Liver (tissue), 9 donors: ENCODE data around the gene PTPRQ. TPM values are rescaled to one million over a fixed set of nuclear protein-coding genes. Genes with fewer than 3 reads are reported as not detected.

ENCODE experiments used
- DNase-seq: peaks from one replicate; pipeline ENCODE4 v3.0.0-alpha.2; 2017; ENCODE audit warnings: low spot score
- H3K27ac ChIP-seq, 2 donors: one replicate each; pipeline ENCODE4 v1.7.0; 2013; ENCODE audit warnings: inconsistent platforms in 2 of 2, low read length in 2 of 2, control low read depth in 1 of 2, low read depth in 1 of 2, mild to moderate bottlenecking in 1 of 2
- H3K27me3 ChIP-seq, 4 donors: one replicate each; pipeline versions ENCODE4 v1.6.1 to v1.7.0; 2013; ENCODE audit warnings: low read length in 3 of 4, inconsistent platforms in 1 of 4, mild to moderate bottlenecking in 1 of 4, moderate library complexity in 1 of 4; ENCODE audit not compliant: control insufficient read depth in 4 of 4, insufficient read depth in 4 of 4
- H3K36me3 ChIP-seq, 4 donors: one replicate each; pipeline versions ENCODE4 v1.6.1 to v1.7.0; 2013; ENCODE audit warnings: low read length in 3 of 4, mild to moderate bottlenecking in 3 of 4, low read depth in 1 of 4, moderate library complexity in 1 of 4; ENCODE audit not compliant: control insufficient read depth in 4 of 4, insufficient read depth in 3 of 4
- H3K4me1 ChIP-seq, 4 donors: one replicate each; pipeline versions ENCODE4 v1.6.1 to v1.7.0; 2013; ENCODE audit warnings: low read length in 3 of 4, mild to moderate bottlenecking in 3 of 4, moderate library complexity in 1 of 4; ENCODE audit not compliant: control insufficient read depth in 4 of 4, insufficient read depth in 4 of 4
- H3K4me3 ChIP-seq, 3 donors: one replicate each; pipeline versions ENCODE4 v1.6.1 to v1.7.0; 2013; ENCODE audit warnings: low read length in 3 of 3, control low read depth in 1 of 3, low read depth in 1 of 3, mild to moderate bottlenecking in 1 of 3
- H3K9ac ChIP-seq, 2 donors: one replicate each; pipeline ENCODE4 v1.7.0; 2013; ENCODE audit warnings: low read length in 2 of 2, mild to moderate bottlenecking in 2 of 2, moderate library complexity in 2 of 2, control low read depth in 1 of 2, low read depth in 1 of 2
- H3K9me3 ChIP-seq, 4 donors: one replicate each; pipeline versions ENCODE4 v1.6.1 to v1.7.0; 2013; ENCODE audit warnings: low read length in 3 of 4; ENCODE audit not compliant: control insufficient read depth in 4 of 4
- EGR1 ChIP-seq, 2 donors: IDR thresholded peaks; 2 replicates each; pipeline ENCODE4 v1.6.1; 2016 to 2018; ENCODE audit warnings: antibody characterized with exemption in 2 of 2, low read depth in 2 of 2
- FOXA1 ChIP-seq: IDR thresholded peaks from 2 replicates; pipeline ENCODE4 v1.6.1; 2016; ENCODE audit warnings: antibody characterized with exemption
- FOXA2 ChIP-seq: IDR thresholded peaks from 2 replicates; pipeline ENCODE4 v1.6.1; 2016; ENCODE audit warnings: antibody characterized with exemption
- GABPA ChIP-seq, 2 donors: IDR thresholded peaks in 1 of 2; conservative IDR thresholded peaks in 1 of 2; 2 replicates each; pipeline ENCODE4 v1.6.1; 2016; ENCODE audit warnings: antibody characterized with exemption in 2 of 2, mild to moderate bottlenecking in 1 of 2, moderate library complexity in 1 of 2
- HNF4A ChIP-seq, 2 donors: conservative IDR thresholded peaks; 2 replicates each; pipeline ENCODE4 v1.6.1; 2016; ENCODE audit warnings: antibody characterized with exemption in 2 of 2, mild to moderate bottlenecking in 2 of 2
- HNF4G ChIP-seq: IDR thresholded peaks from 2 replicates; pipeline ENCODE4 v1.6.1; 2016; ENCODE audit warnings: antibody characterized with exemption
- JUND ChIP-seq, 2 donors: IDR thresholded peaks; 2 replicates each; pipeline ENCODE4 v1.6.1; 2016; ENCODE audit warnings: antibody characterized with exemption in 2 of 2
- NR2F2 ChIP-seq: IDR thresholded peaks from 2 replicates; pipeline ENCODE4 v1.6.1; 2016; ENCODE audit warnings: antibody characterized with exemption
- RAD21 ChIP-seq, 2 donors: IDR thresholded peaks; 2 replicates each; pipeline ENCODE4 v1.6.1; 2016; ENCODE audit warnings: antibody characterized with exemption in 2 of 2, mild to moderate bottlenecking in 2 of 2
- RXRA ChIP-seq, 2 donors: IDR thresholded peaks; 2 replicates each; pipeline ENCODE4 v1.6.1; 2017 to 2018; ENCODE audit warnings: antibody characterized with exemption in 2 of 2, mild to moderate bottlenecking in 1 of 2
- SP1 ChIP-seq: IDR thresholded peaks from 2 replicates; pipeline ENCODE4 v1.6.1; 2018; ENCODE audit warnings: antibody characterized with exemption, mild to moderate bottlenecking
- TAF1 ChIP-seq: conservative IDR thresholded peaks from 2 replicates; pipeline ENCODE4 v1.6.1; 2016; ENCODE audit warnings: antibody characterized with exemption, mild to moderate bottlenecking
- YY1 ChIP-seq: IDR thresholded peaks from 2 replicates; pipeline ENCODE4 v1.6.1; 2016; ENCODE audit warnings: antibody characterized with exemption, mild to moderate bottlenecking
- WGBS: extraction: QIAGEN DNeasy Blood & Tissue Kit; methylation state at CpG from one replicate; pipeline ENCODE4 v1.1.7; 2013; 5-methylcytosine and 5-hydroxymethylcytosine counted together
- polyA plus RNA-seq, 2 donors: library from polyadenylated mRNA; stranded (reverse) in 1 of 2; unstranded in 1 of 2; fragments of 200-250 nt in 1 of 2; fragments of >200 nt in 1 of 2; fragmentation: Nextera tagmentation in 1 of 2; extraction: Ambion mirVana in 1 of 2; gene quantifications; one replicate each; pipeline versions ENCODE4 v1.2.1 to v1.2.3, GENCODE V29; 2013 to 2015
- total RNA-seq, 2 donors: library from RNA; depleted of rRNA; stranded (reverse); fragments of >200 nt; gene quantifications; one replicate each; pipeline ENCODE4 v1.2.3, GENCODE V29; 2014
- TF ChIP-seq, protein P1 (sequence below): IDR thresholded peaks from 2 replicates; pipeline ENCODE4 v1.6.1; 2016; ENCODE audit warnings: antibody characterized with exemption, mild to moderate bottlenecking
- TF ChIP-seq, protein P2 (sequence below): IDR thresholded peaks from 2 replicates; pipeline ENCODE4 v1.6.1; 2016; ENCODE audit warnings: antibody characterized with exemption
- TF ChIP-seq, protein P3 (sequence below): fragments of 150-350 bp; IDR thresholded peaks from 2 replicates; pipeline ENCODE4 v1.5.1; 2017; ENCODE audit warnings: improper control_type of control experiment, low read depth, low read length; ENCODE audit not compliant: missing input control
- TF ChIP-seq, protein P4 (sequence below): IDR thresholded peaks from 2 replicates; pipeline ENCODE4 v1.6.1; 2016; ENCODE audit warnings: antibody characterized with exemption
- TF ChIP-seq, protein P5 (sequence below): IDR thresholded peaks from 2 replicates; pipeline ENCODE4 v1.6.1; 2016; ENCODE audit warnings: antibody characterized with exemption
- donor health status: healthy.
- donor health status: healthy.
- donor health status: healthy.
- donor health status: healthy.
- donor health status: healthy.

Gene PTPRQ
- total and polyA plus RNA-seq, 4 donors, result 0.02 to 0.08 (median 0.04) TPM

DNA sequence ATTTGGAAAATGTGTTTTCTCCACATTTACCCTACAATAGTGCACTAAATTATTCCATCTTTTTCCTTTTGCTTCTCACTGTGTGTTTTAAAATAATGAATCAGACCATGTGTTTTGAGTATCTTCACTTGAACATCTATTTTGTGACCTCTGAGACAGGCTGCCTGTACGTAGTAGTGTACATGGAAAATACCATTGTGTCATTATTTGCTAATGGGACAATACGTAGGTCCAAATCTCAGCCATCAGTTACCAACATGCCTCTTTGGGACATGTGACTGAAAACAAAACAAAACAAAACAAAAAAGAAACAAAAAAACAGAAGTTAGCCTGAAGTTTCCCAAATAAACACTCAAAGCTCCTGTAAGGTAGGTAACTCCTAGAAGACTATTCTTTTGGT lies 256.3 kb downstream of the PTPRQ start (continued):
- peak in 1 of 2 donors; percentile 14 for TF ChIP-seq RAD21 (IDR thresholded peaks at IDR 0.05)
- TF ChIP-seq YY1, result no peak
- TF ChIP-seq NR2F2, result no peak
- TF ChIP-seq SP1, result peak; percentile 25
- TF ChIP-seq FOXA2, result no peak

DNA sequence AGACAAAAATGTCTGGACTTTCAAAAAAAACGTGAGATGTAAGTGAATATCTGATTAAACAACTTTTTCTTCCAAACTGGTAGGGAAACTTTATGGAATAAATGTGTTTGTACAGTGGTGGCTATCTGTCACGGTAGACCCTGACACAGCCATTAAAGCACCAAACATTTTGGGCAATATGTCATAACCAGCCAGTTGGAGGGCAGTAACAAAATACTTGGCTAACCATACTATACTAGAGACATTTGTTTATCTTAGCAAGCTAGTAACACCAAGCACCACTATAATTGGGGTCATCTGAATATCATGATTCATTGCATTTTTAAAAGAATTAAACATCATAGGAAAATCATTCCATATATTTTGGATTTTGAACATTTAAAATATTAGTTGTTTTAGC lies 257.4 kb downstream of the PTPRQ start:
- Histone ChIP-seq H3K27me3 (no peaks in the 10 kb centered on the region), H3K9ac (no peak overlapping the region), H3K4me1 (peaks cover 3 to 23% (median 10%) of the 10 kb centered on the region in 4 donors), H3K9me3 (no peaks in the 10 kb centered on the region), H3K27ac (no peak overlapping the region), H3K4me3 (no peak overlapping the region), H3K36me3 (no peaks in the 10 kb centered on the region)
- TF ChIP-seq HNF4G (no peak), EGR1 (IDR thresholded peaks at IDR 0.05; ENCODE audit: low read depth in 2 of 2) (no peak), RXRA (IDR thresholded peaks at IDR 0.05) (no peak), FOXA1 (no peak), YY1 (no peak), GABPA (IDR thresholded peaks at IDR 0.05 in 1 of 2, conservative IDR thresholded peaks at IDR 0.05 in 1 of 2) (no peak), JUND (IDR thresholded peaks at IDR 0.05) (no peak), TAF1 (no peak), FOXA2 (no peak), NR2F2 (no peak), HNF4A (conservative IDR thresholded peaks at IDR 0.05) (no peak), SP1 (no peak), RAD21 (IDR thresholded peaks at IDR 0.05) (no peak)
- TF ChIP-seq, protein P1, sequence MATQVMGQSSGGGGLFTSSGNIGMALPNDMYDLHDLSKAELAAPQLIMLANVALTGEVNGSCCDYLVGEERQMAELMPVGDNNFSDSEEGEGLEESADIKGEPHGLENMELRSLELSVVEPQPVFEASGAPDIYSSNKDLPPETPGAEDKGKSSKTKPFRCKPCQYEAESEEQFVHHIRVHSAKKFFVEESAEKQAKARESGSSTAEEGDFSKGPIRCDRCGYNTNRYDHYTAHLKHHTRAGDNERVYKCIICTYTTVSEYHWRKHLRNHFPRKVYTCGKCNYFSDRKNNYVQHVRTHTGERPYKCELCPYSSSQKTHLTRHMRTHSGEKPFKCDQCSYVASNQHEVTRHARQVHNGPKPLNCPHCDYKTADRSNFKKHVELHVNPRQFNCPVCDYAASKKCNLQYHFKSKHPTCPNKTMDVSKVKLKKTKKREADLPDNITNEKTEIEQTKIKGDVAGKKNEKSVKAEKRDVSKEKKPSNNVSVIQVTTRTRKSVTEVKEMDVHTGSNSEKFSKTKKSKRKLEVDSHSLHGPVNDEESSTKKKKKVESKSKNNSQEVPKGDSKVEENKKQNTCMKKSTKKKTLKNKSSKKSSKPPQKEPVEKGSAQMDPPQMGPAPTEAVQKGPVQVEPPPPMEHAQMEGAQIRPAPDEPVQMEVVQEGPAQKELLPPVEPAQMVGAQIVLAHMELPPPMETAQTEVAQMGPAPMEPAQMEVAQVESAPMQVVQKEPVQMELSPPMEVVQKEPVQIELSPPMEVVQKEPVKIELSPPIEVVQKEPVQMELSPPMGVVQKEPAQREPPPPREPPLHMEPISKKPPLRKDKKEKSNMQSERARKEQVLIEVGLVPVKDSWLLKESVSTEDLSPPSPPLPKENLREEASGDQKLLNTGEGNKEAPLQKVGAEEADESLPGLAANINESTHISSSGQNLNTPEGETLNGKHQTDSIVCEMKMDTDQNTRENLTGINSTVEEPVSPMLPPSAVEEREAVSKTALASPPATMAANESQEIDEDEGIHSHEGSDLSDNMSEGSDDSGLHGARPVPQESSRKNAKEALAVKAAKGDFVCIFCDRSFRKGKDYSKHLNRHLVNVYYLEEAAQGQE, result no peak
- TF ChIP-seq, protein P2, sequence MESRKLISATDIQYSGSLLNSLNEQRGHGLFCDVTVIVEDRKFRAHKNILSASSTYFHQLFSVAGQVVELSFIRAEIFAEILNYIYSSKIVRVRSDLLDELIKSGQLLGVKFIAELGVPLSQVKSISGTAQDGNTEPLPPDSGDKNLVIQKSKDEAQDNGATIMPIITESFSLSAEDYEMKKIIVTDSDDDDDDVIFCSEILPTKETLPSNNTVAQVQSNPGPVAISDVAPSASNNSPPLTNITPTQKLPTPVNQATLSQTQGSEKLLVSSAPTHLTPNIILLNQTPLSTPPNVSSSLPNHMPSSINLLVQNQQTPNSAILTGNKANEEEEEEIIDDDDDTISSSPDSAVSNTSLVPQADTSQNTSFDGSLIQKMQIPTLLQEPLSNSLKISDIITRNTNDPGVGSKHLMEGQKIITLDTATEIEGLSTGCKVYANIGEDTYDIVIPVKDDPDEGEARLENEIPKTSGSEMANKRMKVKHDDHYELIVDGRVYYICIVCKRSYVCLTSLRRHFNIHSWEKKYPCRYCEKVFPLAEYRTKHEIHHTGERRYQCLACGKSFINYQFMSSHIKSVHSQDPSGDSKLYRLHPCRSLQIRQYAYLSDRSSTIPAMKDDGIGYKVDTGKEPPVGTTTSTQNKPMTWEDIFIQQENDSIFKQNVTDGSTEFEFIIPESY, result no peak
- TF ChIP-seq, protein P3, sequence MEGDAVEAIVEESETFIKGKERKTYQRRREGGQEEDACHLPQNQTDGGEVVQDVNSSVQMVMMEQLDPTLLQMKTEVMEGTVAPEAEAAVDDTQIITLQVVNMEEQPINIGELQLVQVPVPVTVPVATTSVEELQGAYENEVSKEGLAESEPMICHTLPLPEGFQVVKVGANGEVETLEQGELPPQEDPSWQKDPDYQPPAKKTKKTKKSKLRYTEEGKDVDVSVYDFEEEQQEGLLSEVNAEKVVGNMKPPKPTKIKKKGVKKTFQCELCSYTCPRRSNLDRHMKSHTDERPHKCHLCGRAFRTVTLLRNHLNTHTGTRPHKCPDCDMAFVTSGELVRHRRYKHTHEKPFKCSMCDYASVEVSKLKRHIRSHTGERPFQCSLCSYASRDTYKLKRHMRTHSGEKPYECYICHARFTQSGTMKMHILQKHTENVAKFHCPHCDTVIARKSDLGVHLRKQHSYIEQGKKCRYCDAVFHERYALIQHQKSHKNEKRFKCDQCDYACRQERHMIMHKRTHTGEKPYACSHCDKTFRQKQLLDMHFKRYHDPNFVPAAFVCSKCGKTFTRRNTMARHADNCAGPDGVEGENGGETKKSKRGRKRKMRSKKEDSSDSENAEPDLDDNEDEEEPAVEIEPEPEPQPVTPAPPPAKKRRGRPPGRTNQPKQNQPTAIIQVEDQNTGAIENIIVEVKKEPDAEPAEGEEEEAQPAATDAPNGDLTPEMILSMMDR, result no peak
- TF ChIP-seq, protein P4, sequence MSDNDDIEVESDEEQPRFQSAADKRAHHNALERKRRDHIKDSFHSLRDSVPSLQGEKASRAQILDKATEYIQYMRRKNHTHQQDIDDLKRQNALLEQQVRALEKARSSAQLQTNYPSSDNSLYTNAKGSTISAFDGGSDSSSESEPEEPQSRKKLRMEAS, result no peak
- TF ChIP-seq, protein P5, sequence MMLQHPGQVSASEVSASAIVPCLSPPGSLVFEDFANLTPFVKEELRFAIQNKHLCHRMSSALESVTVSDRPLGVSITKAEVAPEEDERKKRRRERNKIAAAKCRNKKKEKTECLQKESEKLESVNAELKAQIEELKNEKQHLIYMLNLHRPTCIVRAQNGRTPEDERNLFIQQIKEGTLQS, result no peak
- 70% methylated on average over 2 of the region's 2 CpGs for WGBS
- DNase-seq, result no peak
